Suppressor macrophage treated with lipopolysaccharide for 4 hours (primary cell): ENCODE measurements around the gene AKTIP.

ENCODE experiments used
- DNase-seq: peaks from one replicate; pipeline ENCODE4 v3.0.0-alpha.2; 2020

AKTIP gene

DNA sequence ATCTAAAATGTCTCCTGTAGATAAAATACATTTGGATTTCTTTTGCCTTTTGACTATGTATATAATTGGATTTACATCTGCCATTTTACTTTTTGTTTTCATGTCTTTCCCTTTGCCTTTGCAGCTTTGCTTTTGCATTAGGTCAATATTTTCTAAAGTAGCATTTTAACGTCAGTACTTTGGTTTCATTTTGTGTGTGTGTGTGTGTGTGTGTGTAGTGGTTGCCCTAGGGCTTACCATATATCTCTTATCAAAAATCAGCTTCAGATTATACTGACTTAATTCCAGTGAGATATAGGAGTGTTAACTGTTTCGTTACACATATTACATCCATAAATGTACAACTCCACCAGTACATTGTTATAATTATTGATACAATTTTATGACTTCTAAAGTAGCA, 26.1 kb downstream of the AKTIP start:
- DNase-seq, result no peak

GRCh38 chr16:53465606-53466280, 37.3 kb downstream of the AKTIP start:
- DNase-seq, result no peak

DNA sequence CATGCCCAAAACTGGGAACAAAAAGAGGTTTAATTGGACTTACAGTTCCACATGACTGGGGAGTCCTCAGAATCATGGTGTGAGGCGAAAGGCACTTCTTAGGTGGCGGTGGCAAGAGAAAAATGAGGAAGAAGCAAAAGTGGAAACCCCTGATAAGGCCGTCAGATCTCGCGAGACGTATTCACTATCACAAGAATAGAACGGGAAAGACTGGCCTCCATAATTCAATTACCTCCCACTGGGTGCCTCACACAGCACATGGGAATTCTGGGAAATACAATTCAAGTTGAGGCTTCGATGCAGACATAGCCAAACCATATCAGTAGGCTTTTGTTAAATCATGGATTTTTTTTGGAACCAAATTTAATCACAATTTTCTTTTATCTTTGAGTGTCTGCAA, 44.4 kb downstream of the AKTIP start:
- DNase-seq, result no peak

GRCh38 chr16:53457670-53458069, 45.3 kb downstream of the AKTIP start:
- no peak for DNase-seq

GRCh38 chr16:53456625-53457024, 46.4 kb downstream of the AKTIP start:
- DNase-seq, result no peak

DNA sequence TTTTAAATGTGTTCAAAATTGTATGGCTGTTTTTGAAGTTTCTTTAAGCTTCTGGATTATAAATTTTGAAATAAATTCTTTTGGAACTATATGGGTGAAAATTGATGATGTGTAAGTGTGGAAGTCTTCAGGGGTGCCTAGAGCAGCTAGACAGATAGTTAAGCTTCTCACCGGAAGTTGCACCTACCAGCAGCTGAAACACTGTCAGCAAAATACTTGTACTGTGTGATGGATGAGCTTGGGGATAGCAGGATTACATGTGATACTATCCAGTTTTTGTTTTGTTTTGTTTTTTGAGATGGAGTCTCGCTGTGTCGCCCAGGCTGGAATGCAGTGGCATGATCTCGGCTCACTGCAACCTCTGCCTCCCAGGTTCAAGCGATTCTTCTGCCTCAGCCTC, 49.1 kb downstream of the AKTIP start:
- no peak for DNase-seq

DNA sequence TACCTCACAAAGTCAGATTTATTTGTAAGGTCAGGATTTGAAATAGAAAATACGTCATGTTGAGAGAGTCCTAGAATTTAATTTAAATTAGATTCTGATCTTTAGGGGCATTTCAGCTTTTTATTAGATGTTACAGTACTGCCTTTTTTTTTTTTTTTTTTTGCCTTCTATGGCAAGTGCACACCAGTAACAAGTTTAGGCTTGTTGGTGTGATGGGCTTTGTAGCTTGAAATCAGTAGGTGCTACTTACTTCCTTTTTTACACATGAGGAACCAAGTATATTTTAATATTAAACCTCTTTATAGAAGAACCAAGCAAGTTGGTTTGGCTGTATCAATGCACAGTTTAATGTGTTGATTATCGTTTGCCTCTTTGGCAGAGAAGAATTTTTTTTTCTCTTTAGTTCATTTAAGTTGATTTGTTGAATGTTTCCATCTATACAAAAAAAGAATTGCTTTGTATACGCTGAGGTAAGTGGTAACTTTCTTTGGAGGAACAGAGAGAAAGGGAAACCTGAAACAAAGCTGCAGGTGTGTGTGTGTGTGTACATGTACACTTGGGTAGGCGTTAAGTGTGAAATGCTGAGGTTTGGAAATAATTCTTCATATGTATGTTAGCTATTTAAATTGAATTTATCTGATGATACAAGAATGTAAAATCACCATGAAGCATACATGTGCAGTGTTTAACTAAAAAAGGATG, 53.0 kb downstream of the AKTIP start:
- no peak for DNase-seq

GRCh38 chr16:53446090-53446489, 56.9 kb downstream of the AKTIP start:
- DNase-seq, result no peak

DNA sequence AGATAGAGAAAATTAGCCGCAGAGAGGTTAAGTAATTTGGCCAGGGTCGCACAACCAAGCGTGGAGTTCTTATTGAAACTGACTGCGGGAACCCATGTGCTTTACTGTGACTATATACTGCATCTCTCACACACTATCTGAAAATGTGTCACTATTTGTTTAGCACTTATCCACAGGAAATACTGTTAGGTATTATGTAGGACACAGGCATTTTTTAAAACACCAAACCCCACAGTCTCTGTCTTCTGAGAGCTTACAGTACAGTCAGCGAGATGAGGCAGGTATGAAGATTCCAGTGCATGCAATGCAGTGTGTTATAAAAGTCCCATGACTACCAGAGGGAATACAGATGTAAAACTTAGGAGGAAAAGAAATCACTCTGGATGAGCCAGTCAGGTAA, 57.5 kb downstream of the AKTIP start:
- no peak for DNase-seq
